HPDE6-E6E7 (cell line): ENCODE results near the gene MEPCE.
"Not testable (repeated sequence)": the region's sequence is repeated elsewhere in the genome, so short reads cannot be mapped to it uniquely, and the experiment has no call there.

Experiments
- DNase-seq: peaks from one replicate; pipeline ENCODE4 v3.0.0; 2011; ENCODE audit warnings: missing footprints; ENCODE audit errors: extremely low spot score

Gene MEPCE

GRCh38 chr7:100434297-100435144, 4.9 kb downstream of the MEPCE start:
- no peak for DNase-seq

- peak; percentile 53 for DNase-seq
Observed at GRCh38 chr7:100435401-100436304, 6.0 kb downstream of the MEPCE start.

- no peak for DNase-seq
Observed at GRCh38 chr7:100437150-100438100, 7.8 kb downstream of the MEPCE start.

GRCh38 chr7:100438172-100438571, 8.5 kb downstream of the MEPCE start:
- no peak for DNase-seq

DNA sequence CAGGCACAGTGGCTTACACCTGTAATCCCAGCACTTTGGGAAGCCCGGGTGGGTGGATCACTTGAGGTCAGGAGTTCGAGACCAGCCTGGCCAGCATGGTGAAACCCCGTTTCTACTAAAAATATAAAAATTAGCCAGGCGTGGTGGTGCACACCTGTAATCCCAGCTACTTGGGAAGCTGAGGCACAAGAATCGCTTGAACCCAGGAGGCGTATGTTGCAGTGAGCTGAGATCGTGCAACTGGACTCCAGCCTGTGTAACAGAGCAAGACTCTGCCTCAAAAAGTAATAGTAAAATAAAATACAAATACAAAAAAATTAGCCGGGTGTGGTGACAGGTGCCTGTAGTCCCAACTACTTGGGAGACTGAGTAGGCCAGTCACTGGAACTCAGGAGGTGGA, 9.1 kb downstream of the MEPCE start:
- not testable (repeated sequence) for DNase-seq

DNA sequence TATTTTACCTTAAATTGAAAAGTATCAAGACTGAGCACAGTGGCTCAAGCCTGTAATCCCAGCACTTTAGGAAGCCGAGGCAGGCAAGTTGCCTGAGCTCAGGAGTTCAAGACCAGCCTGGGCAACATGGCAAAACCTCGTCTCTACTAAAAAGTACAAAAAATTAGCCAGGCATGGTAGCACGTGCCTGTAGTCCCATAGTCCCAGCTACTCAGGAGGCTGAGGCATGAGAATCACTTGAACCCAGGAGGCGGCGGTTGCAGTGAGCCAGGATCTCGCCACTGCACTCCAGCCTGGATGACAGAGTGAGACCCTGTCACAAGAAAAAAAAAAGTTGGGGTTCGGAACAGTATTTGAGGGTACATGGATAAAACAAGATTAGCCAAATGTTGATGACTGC, 9.6 kb downstream of the MEPCE start:
- not testable (repeated sequence) for DNase-seq

DNA sequence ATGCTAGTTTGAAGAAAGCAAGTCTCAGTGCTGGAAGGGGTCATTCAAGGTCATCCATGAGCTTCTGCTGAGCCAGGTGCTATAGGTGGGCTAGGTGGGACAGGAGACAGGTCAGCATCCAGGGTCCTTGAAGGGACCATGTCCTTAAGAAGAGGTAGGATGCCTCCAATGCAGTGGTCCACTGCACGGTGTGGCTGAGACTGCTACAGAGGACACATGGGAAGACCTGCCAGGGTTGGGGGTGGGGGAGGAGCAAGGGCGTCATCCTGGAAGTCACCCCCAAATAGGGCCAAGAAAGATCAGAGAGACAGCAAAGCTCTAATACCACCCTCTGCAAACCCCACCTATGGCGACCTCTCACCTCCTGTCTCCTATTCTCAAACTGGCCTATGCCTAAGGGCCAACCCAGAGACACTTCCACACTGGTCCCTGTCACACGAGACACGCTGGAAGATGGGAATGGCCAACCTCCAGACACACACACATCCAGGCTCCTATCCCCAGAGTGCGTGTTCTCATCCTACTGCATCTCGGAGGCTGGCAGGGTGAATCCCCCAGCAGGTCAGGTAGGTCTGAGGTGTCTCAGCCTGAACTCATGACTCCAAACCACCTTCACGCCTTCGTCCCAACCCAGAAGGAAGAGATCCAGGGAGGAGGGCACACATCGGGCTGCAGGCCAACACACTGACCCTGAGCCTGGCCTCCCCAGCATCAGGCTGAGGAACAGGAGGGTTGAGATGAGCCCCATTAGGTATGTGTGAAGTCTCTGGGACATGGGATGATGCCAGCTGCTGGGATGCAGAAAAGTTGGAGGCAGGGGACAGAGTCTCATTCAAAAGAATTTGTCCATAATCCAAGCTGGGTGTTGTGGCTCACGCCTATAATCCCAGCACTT, 12.3 kb downstream of the MEPCE start:
- DNase-seq: no peak

DNA sequence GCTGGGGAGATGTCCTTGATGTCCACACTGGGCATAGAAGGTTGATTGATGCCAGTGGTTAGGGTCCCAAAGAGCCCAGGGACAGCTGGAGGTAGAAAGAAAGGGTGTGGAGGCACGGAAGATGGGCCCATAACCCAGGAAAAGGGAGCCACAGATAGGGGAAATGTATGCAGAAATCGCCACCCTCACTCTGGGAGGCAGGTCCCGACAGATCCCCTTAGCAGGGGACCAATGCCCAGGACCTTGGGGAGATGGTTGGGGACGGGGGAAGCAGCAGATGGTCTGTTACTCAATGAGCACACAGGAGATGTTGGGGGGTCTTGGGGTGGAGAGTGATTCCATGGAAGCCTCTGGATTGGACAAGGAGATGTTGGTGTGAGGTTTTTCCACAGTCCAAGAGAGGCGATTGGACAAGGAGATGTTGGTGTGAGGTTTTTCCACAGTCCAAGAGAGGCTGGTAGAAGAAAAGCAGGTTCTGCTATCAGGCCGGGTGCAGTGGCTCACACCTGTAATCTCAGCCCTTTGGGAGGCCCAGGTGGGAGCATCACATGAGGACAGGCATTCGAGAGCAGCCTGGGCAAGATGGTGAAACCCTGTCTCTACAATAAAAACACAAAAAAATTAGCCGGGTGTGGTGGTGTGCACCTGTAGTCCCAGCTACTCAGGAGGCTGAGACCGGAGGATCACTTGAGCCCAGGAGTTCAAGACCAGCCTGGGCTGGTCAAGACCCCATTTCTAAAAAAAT, 13.6 kb downstream of the MEPCE start:
- no peak for DNase-seq

DNA sequence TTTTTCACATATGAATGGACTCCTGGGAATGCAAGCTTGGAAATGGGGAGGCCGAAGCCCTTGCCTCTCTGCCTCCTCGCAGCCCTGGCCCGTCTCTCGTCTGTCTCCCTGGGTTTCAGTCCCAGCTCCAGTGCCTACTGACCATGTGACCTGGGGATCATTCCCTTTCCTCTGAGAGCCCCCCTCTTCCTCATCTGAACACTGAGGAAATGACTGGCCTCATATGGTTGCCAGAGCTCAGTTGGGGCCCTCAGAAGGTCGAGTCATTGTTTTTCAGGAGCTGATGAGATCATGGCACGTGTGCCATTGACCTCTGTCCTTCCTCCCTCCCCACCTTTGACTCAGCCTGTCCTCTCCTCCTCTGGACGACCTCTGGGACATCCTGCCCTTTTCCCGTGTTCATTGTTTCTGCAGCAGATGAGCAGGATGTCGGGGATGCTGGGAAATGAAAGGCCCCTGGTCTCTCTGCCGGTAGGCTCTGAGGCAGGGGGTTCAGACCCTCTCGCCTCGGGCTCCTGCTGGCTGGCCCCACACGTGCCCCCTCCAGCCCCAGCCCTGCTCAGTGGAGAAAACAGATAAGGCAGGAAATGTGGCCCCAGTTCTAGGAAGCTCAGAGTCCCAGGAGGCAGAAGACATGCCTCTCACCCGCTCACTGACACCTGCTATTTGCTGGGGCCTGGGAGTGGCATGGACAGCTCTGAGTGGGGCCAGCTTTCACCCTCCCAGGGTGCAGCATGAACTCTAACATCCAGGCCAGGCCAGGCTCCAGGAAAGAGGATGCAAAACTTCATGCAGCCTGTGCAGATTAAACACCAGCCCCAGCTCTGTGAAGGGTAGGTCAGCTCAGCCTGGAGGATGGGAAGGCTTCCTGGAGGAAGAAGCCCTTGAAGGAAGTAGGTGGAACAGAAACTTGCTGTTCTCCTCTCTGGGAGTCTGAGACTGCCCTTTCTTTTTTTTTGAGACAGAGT, 15.0 kb downstream of the MEPCE start:
- DNase-seq: no peak

DNA sequence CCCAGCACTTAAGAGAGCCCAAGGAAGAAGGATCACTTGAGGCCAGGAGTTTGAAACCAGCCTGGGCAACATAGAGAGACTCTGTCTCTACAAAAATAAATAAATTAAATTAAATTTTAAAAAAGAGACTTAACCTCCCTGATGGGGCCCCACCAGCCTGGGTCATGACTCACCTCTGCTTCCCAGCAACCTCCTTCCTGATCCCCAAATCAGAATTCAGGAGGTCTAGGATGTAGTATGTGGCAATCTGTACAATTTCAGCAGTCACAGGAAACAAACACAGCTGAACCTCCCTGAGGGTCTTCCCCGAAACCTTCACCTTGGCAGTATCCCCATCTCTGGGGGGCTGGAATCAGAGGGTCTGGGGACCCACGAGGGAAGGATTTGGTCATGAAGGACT, 16.4 kb downstream of the MEPCE start:
- DNase-seq: no peak

DNA sequence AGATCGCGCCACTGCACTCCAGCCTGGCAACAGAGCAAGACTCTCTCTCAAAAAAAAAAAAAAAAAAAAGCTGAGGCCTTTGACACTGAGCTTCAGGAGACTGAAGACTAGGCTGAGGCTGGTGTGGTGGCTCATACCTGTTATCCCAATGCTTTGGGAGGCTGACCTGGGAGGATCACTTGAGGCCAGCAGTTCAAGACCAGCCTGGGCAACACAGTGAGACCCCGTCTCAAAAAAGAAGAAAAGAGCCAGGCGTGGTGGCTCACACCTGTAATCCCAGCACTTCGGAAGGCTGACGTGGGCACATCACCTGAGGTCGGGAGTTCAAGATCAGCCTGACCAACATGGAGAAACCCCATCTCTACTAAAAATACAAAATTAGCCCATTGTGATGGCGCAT, 17.7 kb downstream of the MEPCE start:
- not testable (repeated sequence) for DNase-seq

GRCh38 chr7:100449190-100449795, 19.7 kb downstream of the MEPCE start:
- no peak for DNase-seq

- DNase-seq: no peak
Observed at GRCh38 chr7:100452513-100452912, 22.9 kb downstream of the MEPCE start.

DNA sequence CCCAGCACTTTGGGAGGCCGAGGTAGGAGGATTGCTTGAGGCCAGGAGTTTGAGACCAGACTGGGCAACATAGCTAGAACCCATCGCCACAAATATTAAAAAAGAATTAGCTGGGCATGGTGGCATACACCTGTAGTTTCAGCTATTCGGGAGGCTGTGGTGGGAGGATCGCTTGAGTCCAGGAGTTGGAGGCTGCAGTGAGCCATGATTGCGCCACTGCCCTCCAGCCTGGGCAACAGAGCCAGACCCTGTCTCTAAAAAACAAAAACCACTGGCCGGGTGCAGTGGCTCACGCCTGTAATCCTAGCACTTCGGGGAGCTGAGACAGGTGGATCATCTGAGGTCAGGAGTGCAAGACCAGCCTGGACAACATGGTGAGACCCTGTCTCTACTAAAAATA, 24.2 kb downstream of the MEPCE start:
- not testable (repeated sequence) for DNase-seq

DNA sequence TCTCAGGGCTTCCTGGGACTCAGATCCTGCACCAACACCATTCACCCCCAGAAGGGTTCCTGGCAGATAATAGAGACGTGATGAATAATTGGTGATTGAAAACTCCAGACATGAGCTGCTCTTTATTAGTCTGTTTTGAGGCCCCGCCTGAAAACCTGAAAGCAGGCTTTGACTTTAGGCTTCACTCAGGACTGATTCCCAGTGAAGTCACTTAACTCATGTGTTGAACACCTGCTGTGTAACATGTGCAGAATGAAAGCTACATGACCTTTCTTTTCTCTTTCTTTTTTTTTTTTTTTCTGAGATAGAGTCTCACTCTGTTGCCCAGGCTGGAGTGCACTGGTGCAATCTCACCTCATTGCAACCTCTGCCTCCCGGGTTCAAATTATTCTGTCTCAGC, 25.6 kb downstream of the MEPCE start:
- DNase-seq: no peak

DNA sequence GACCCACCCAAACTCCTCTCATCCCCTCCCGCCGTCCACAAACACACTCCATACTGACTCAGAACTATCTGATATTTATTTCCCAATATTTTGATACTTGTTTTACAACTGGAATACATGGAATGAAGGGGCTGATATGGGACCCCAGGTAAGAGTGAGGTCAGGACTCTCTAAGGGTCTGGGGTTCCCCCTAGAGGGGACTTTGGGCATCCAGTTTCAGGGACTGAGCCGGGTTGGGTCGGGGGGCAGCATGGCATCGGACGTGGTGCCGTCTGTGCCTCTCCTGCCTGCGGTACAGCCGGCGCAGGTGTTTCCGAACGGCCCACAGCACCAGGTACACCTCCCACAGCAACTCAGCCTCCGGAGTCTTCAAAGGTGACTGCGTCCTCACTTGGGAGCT, 26.9 kb downstream of the MEPCE start:
- DNase-seq: no peak

- DNase-seq: no peak
Observed at GRCh38 chr7:100457033-100457432, 27.4 kb downstream of the MEPCE start.

- no peak for DNase-seq
Observed at GRCh38 chr7:100464210-100464660, 34.6 kb downstream of the MEPCE start, which contains the start of gene SPACDR. Gene SPACDR (minus strand): TSS chr7:100464260. CDS start chr7:100464025, 235 bp downstream.
